Vagina (tissue), 2 donors: ENCODE measurements around the gene PLIN1.

Experiments used
- POLR2A ChIP-seq, 2 donors: fragments of 450-650 bp; IDR thresholded peaks; one replicate each; pipeline ENCODE4 v1.6.1; 2017; ENCODE audit warnings: antibody characterized with exemption in 2 of 2, mild to moderate bottlenecking in 2 of 2, moderate library complexity in 2 of 2
- POLR2AphosphoS5 ChIP-seq, 2 donors: sonication (generic); formaldehyde crosslinking; IDR thresholded peaks; one replicate each; pipeline ENCODE4 v1.9.0; 2017; ENCODE audit warnings: antibody characterized with exemption in 2 of 2, mild to moderate bottlenecking in 2 of 2, low read depth in 1 of 2; ENCODE audit not compliant: insufficient read depth in 1 of 2
- TF ChIP-seq, protein P1 (sequence below), 3 experiments: fragments of 450-650 bp in 2 of 3; fragments of 200-600 bp in 1 of 3; sonication (generic) in 1 of 3; IDR thresholded peaks; one replicate each; pipeline ENCODE4 v1.5.1; 2017 to 2019; ENCODE audit warnings: antibody characterized with exemption in 3 of 3, mild to moderate bottlenecking in 2 of 3, moderate library complexity in 2 of 3

GRCh38 chr15:89707577-89707976 lies 28.4 kb upstream of the PLIN1 start:
- TF ChIP-seq, protein P1, sequence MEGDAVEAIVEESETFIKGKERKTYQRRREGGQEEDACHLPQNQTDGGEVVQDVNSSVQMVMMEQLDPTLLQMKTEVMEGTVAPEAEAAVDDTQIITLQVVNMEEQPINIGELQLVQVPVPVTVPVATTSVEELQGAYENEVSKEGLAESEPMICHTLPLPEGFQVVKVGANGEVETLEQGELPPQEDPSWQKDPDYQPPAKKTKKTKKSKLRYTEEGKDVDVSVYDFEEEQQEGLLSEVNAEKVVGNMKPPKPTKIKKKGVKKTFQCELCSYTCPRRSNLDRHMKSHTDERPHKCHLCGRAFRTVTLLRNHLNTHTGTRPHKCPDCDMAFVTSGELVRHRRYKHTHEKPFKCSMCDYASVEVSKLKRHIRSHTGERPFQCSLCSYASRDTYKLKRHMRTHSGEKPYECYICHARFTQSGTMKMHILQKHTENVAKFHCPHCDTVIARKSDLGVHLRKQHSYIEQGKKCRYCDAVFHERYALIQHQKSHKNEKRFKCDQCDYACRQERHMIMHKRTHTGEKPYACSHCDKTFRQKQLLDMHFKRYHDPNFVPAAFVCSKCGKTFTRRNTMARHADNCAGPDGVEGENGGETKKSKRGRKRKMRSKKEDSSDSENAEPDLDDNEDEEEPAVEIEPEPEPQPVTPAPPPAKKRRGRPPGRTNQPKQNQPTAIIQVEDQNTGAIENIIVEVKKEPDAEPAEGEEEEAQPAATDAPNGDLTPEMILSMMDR (IDR thresholded peaks at IDR 0.05) = no peak
- TF ChIP-seq POLR2AphosphoS5 (IDR thresholded peaks at IDR 0.05; ENCODE audit: insufficient read depth in 1 of 2, low read depth in 1 of 2) (no peak), POLR2A (IDR thresholded peaks at IDR 0.05) (no peak)
